HEK293T (cell line): ENCODE measurements around the gene RBKS.
"Not testable (repeated sequence)": the region's sequence is repeated elsewhere in the genome, so short reads cannot be mapped to it uniquely, and the experiment has no call there.

ENCODE experiments used
- CTCF ChIA-PET: fragments of 350-600 bp; formaldehyde crosslinking; extraction: SDS; loops from one replicate; lab custom pipeline; 2021; ENCODE audit warnings: antibody characterized with exemption, inconsistent platforms; lab: Yijun Ruan, JAX
- POLR2A ChIA-PET: fragments of 350-600 bp; formaldehyde crosslinking; extraction: SDS; loops from one replicate; lab custom pipeline; 2020; ENCODE audit warnings: antibody characterized with exemption, inconsistent platforms; lab: Yijun Ruan, JAX
- DNase-seq: peaks from one replicate; pipeline ENCODE4 v3.0.0; 2012; ENCODE audit warnings: mixed read lengths; ENCODE audit errors: extremely low spot score
- ARNT ChIP-seq: fragments of 450-650 bp; IDR thresholded peaks from 2 replicates; pipeline ENCODE4 v1.6.1; 2017; ENCODE audit warnings: mild to moderate bottlenecking
- BHLHE40 ChIP-seq: fragments of 450-650 bp; IDR thresholded peaks from 2 replicates; pipeline ENCODE4 v1.6.1; 2016; ENCODE audit warnings: mild to moderate bottlenecking, moderate library complexity, borderline replicate concordance
- CTBP1 ChIP-seq: fragments of 450-650 bp; IDR thresholded peaks from 2 replicates; pipeline ENCODE4 v1.6.1; 2016; ENCODE audit warnings: borderline replicate concordance
- ELF4 ChIP-seq: fragments of 450-650 bp; IDR thresholded peaks from 2 replicates; pipeline ENCODE4 v1.6.1; 2017; ENCODE audit warnings: antibody characterized with exemption
- FOXA1 ChIP-seq: fragments of 450-650 bp; IDR thresholded peaks from 2 replicates; pipeline ENCODE4 v1.6.1; 2016; ENCODE audit warnings: mild to moderate bottlenecking
- FOXK2 ChIP-seq: fragments of 450-650 bp; IDR thresholded peaks from 2 replicates; pipeline ENCODE4 v1.6.1; 2016; ENCODE audit warnings: mild to moderate bottlenecking
- FOXM1 ChIP-seq: fragments of 450-650 bp; IDR thresholded peaks from 2 replicates; pipeline ENCODE4 v1.6.1; 2017; ENCODE audit warnings: mild to moderate bottlenecking, borderline replicate concordance
- HDGF ChIP-seq: fragments of 450-650 bp; IDR thresholded peaks from 2 replicates; pipeline ENCODE4 v1.6.1; 2017; ENCODE audit warnings: antibody characterized with exemption, borderline replicate concordance
- L3MBTL2 ChIP-seq: fragments of 450-650 bp; conservative IDR thresholded peaks from 2 replicates; pipeline ENCODE4 v1.6.1; 2016; ENCODE audit warnings: mild to moderate bottlenecking
- LEF1 ChIP-seq: fragments of 450-650 bp; IDR thresholded peaks from 2 replicates; pipeline ENCODE4 v1.6.1; 2017; ENCODE audit warnings: mild to moderate bottlenecking, borderline replicate concordance
- NFRKB ChIP-seq: fragments of 450-650 bp; IDR thresholded peaks from 2 replicates; pipeline ENCODE4 v1.6.1; 2016; ENCODE audit warnings: mild to moderate bottlenecking, moderate library complexity
- PKNOX1 ChIP-seq: fragments of 450-650 bp; IDR thresholded peaks from 2 replicates; pipeline ENCODE4 v1.6.1; 2016
- SP1 ChIP-seq: fragments of 450-650 bp; IDR thresholded peaks from 2 replicates; pipeline ENCODE4 v1.6.1; 2017
- SUZ12 ChIP-seq: fragments of 450-650 bp; IDR thresholded peaks from 2 replicates; pipeline ENCODE4 v1.6.1; 2016; ENCODE audit warnings: mild to moderate bottlenecking
- TARDBP ChIP-seq: fragments of 450-650 bp; IDR thresholded peaks from 2 replicates; pipeline ENCODE4 v1.6.1; 2016
- ZNF384 ChIP-seq: fragments of 450-650 bp; IDR thresholded peaks from 2 replicates; pipeline ENCODE4 v1.6.1; 2016

Gene RBKS

DNA sequence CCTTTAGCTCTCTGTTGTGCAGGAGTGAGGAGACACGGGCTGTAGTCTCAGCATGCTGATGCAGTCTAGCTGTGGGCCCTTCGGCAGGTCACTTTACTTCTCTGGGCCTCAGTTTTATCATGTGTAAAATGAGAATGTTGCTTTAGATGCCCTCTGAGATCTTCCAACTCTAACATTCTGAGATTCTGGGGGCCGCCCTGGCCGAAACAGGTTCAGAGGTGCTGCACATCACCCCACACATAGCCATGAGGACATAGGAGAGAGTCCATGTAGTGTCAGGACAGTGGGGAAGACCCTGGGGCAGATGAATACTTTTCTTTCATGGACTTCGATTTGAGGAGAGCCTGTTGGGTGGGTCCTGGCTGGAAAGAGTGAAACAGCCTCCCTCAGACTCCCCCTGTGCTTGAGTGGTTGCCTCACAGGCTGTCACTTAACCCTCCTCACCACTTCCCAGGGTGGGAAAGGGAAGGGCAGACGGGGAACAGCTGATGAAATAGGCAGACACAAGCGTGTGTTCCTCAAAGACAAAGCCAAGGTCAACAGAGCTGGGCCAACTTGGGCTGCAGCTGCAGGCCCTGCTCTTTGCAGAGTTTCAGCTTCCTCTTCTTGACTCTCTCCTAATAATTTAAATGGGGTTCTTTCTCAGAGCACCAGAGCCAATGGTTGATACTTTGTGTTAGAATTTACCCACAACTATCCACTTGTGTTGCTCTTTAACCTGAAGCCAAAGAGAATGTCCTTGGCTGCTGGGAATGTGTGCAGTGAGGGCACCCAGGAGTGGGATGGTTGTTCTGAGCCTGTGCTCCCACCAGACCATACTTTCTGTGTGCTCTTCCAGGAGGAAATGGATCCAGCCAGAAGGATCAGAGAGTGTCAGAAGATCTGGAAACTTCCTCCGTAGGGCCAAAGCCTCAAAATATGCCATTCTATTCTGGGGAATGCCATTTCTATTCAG, 133.4 kb downstream of the RBKS start:
- DNase-seq = no peak
- ChIA-PET POLR2A (interaction anchor here (0.9 kb wide), 1 partner anchor 634 kb away, joined by 3 read pairs; no protein-coding TSS in a partner anchor), CTCF (no interaction called here)
- TF ChIP-seq FOXK2 (no peak), NFRKB (no peak), ZNF384 (no peak), TARDBP (no peak), SUZ12 (no peak), LEF1 (no peak), ELF4 (no peak), FOXA1 (no peak)

GRCh38 chr2:27756091-27756490, 134.1 kb downstream of the RBKS start:
- ChIA-PET POLR2A (no interaction called here), CTCF (no interaction called here)
- no peak for DNase-seq
- TF ChIP-seq FOXM1 = no peak

- ChIA-PET CTCF (interaction anchor here (0.6 to 1.1 kb wide), 2 partner anchors 343 to 646 kb away, joined by 3 read pairs; no protein-coding TSS in a partner anchor), POLR2A (no interaction called here)
- no peak for TF ChIP-seq SUZ12
- TF ChIP-seq ARNT = no peak
- no peak for TF ChIP-seq FOXM1
- DNase-seq = no peak
Measured at GRCh38 chr2:27754831-27755230, 135.4 kb downstream of the RBKS start.

- CTCF ChIA-PET = interaction anchor here (0.6 kb wide), 1 partner anchor 343 kb away, joined by 3 read pairs; no protein-coding TSS in a partner anchor
- no peak for TF ChIP-seq BHLHE40
- TF ChIP-seq ELF4 = no peak
- no peak for TF ChIP-seq TARDBP
- TF ChIP-seq PKNOX1 = no peak
- TF ChIP-seq LEF1 = no peak
- no peak for TF ChIP-seq ZNF384
- POLR2A ChIA-PET = no interaction called here
- peak; percentile 80 for DNase-seq
Measured at GRCh38 chr2:27754138-27754588, 136.0 kb downstream of the RBKS start.

DNA sequence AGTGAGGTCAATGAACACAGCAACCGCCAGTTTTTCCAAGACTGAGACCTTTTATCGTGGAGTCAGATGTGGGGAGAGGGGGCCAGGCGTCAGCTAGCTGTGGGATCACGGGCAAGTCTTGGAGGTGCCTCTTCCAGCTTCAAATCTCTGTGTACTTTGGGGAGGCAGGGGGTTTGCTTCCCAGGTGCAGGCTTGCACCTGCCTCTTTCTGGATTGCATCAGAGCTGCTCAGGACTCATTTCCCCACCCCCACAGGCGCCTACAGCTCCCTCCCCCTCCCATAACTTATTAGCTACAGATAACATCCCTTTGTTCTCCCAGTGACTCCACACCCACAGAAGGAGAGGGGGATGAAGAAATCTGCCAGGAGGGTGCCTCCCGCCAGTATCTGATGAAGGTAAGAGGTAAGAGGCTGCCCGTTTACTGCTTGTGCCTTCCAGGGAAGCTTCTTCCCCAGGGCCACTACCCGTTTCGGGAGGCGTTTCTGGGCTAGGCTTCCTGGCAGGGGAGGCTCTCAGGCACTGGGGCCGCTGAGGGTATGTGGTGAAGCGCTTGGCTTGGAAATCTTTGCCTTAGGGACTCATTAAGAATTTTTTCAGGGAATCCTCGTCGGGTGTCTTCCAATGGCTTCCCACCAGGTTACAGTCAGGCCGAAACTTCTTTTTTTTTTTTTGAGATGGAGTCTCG, 137.5 kb downstream of the RBKS start:
- DNase-seq = no peak
- TF ChIP-seq L3MBTL2 (no peak), SP1 (no peak), FOXK2 (no peak), BHLHE40 (no peak), ARNT (no peak), ELF4 (no peak), CTBP1 (no peak), ZNF384 (no peak), PKNOX1 (no peak), HDGF (no peak), FOXM1 (no peak), NFRKB (no peak), SUZ12 (no peak), TARDBP (no peak), FOXA1 (no peak)
- POLR2A ChIA-PET = no interaction called here
- CTCF ChIA-PET = interaction anchor here (1.0 kb wide), 1 partner anchor 47 kb away, joined by 3 read pairs; no protein-coding TSS in a partner anchor

- POLR2A ChIA-PET = no interaction called here
- CTCF ChIA-PET = interaction anchor here (1.4 kb wide), 1 partner anchor 28 kb away, joined by 3 read pairs; no protein-coding TSS in a partner anchor
- TF ChIP-seq ELF4 = no peak
- TF ChIP-seq SUZ12 = no peak
- no peak for TF ChIP-seq L3MBTL2
- no peak for TF ChIP-seq TARDBP
- no peak for TF ChIP-seq FOXK2
- TF ChIP-seq BHLHE40 = no peak
- no peak for TF ChIP-seq FOXA1
- TF ChIP-seq ZNF384 = no peak
- TF ChIP-seq HDGF = no peak
- no peak for TF ChIP-seq ARNT
- no peak for TF ChIP-seq PKNOX1
- TF ChIP-seq LEF1 = no peak
- TF ChIP-seq CTBP1 = no peak
- no peak for TF ChIP-seq SP1
- no peak for TF ChIP-seq NFRKB
- TF ChIP-seq FOXM1 = no peak
- DNase-seq = no peak
Measured at GRCh38 chr2:27751377-27751776, 138.8 kb downstream of the RBKS start.

GRCh38 chr2:27748803-27749554, 141.2 kb downstream of the RBKS start:
- CTCF ChIA-PET, DNase-seq, POLR2A ChIA-PET: not testable (repeated sequence)
